Measurements from ENCODE around the gene NQO1.

DNA sequence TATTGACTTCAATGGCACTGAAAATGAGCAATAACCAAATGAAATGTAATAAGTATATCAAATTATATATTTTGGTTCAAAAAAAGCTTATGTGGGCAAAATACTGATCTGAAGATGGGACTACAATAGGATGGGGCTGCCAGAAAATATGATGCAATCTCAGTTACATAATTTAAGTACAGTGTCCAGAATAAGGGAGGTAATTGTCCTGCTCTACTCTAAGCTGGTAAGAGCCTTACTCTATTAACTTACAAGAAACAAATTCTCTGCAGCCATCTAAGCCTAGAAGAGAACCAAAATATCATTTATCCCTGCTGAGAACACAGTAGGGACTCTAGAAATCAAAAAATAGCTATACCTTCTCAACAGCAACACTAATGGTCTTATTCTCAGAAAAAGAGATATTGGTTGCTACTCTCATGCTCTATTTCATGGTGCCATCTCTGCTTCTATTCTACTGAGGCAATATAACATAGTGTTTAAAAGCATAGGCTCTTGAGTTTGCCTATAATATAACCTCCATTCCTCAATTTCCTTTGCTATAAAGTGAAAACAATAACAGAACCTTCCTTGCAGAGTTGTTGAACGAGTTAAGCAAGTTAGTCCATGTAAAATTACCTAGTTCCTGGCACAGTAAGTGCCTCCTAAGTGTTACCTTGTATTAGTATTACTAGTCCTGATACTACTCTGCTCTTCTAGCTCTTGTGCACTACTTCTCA, 19.9 kb downstream of the NQO1 start:
- TF ChIP-seq POLR2A (IDR thresholded peaks at IDR 0.05; ENCODE audit: low read length): no peak
- TF ChIP-seq GATA1 (IDR thresholded peaks at IDR 0.05; ENCODE audit: low read depth, low read length): no peak

Measured in erythroblast (primary cell).